GM19452 (cell line): ENCODE results near the gene ATP8A2.

ENCODE experiments used
- ATAC-seq: cut with Tn5 transposase; IDR thresholded peaks from one replicate; pipeline ENCODE4 v1.9.1; 2021; ENCODE audit not compliant: unreplicated experiment

The ATP8A2 gene

DNA sequence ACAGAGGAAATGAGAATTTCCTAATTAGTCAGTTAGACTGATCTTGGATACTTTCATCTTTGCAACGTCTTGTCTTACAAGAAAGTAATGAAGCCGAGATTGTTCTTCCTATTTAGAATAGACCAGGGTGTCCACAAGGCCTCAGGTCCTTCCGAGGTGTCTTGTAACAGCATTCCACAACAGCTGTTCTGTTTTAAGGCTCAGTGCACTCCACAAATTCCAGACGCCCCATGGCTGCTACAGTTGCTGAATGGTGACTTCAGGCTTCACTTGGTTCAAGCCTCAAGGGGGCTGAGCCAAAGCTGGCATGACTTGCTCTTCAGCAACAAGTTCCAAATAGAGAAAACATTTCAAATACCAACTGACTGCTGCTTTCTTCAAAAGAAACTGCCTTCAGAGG is 536.6 kb downstream of the ATP8A2 start:
- no peak for ATAC-seq

DNA sequence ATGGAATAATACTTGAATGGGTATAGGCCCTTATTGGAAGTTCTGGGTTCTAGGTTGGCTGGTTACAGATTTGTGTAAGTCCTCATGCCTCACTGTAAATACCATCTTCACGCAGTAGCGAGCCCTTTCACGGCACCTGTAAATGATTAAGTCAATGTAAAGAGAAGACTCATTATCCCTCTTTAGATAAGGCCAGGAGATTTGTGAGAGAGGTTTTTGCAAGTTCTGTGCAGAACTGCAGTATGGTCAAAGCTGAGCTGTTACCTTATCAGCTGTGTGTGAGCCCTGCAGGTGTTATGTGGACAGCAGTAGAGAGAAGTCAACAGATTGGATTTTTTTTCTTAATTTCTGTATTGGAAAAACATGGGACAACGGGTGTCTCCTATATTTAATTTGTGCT is 538.5 kb downstream of the ATP8A2 start:
- ATAC-seq: no peak

DNA sequence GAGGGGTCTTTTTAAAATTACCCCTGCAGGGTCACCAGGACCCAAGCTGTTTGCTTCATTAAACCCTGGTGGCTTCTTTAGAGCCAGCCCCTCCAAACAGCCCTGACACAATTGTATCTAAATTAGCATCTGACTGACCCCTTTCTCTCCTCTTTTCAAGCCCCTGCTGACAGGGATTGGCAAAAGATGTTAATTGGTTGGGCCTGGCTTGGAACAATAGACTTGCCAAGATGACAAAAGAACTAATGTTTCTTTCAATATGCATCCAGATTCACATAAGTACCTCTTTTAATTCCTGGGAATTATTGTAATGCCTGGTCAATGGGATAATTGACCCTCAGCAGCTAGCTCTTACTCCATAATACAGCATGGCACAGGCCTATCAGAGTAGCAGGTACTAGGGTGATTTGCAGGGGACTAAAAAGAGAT is 539.2 kb downstream of the ATP8A2 start:
- ATAC-seq: no peak

DNA sequence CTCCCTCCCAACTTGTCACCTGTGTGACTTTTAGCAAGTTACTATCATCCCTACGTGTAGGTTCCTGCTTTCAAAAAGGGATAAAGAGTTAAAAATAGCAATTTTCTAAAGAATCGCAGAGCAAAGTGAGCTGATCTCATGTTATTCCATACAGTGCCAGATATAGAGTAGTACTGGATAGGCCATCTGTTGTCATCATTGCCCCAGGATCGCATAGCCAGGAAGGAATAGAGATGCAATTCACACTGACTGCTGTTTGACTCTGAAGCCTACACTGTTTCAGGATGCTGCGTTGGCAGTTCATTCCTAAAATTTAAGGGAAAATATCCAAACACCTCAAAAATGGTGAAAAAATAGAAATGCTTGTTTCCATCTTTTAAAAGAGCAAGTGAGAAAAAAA is 541.2 kb downstream of the ATP8A2 start:
- no peak for ATAC-seq

DNA sequence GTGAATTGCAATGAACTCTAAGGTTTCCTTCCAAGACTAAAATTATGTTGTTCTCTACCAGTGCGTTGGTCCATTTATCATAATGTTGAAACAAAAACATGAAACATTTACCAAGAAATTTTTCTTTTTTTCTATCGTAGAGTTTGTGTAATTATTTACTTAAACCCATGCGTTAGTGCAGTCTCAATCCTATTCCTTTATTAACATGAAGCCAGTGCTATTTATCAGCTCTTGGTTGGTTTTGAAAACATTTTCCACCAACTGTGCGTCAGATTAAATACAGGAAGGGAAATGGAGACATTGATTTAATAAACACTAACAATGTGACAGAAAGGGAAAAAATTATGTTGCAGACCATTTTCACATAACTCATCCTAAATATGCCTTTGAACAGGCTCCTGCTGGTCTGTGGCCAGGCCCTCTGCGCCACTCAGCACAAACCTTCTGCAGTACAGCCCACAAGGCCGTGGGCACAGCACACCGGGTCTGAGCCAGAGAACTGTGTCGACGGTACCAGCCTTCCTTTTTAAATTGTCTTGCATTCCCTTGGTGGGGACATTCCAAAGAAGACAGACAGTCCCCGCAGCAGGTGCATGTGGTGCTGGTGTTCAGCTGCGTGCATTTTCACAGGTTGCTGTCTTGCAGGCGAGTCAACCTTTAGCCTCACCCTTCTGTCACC is 544.2 kb downstream of the ATP8A2 start:
- no peak for ATAC-seq

DNA sequence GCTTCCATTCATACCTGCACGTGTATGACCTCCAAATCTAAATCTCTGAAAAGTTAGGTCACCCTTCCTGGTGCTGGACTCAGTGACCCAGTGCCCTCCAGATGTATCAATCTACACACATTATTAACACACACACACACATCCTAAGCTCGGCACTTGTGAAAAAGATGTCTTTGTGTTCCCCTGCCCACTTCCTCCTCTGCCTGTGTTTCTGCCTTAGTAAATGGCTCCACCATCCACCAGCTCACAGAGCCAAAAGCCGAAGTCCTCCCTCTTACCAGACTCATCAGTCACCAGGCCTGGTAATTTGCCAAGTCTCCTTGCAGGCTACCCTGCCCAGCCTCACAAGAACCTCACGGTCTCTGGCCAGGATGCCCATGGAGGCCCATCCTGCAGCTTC is 548.5 kb downstream of the ATP8A2 start:
- ATAC-seq: no peak

DNA sequence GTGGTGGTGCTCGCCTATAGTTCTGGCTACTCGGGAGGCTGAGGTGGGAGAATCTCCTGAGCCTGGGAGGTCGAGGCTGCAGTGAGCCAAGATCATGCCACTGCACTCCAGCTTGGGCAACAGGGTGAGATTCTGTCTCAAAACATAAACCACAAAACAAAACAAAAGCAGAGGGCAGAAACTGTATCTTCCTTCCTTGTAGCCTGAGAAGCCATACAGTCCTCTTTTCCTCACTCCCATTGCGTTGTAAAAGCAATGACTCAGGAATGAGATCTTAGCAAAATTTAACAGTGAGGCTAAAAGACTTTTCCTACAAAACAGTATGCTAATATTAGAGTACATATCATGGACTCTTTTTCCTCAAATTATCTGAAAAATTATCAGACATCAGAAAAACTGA is 549.2 kb downstream of the ATP8A2 start:
- ATAC-seq: no peak

DNA sequence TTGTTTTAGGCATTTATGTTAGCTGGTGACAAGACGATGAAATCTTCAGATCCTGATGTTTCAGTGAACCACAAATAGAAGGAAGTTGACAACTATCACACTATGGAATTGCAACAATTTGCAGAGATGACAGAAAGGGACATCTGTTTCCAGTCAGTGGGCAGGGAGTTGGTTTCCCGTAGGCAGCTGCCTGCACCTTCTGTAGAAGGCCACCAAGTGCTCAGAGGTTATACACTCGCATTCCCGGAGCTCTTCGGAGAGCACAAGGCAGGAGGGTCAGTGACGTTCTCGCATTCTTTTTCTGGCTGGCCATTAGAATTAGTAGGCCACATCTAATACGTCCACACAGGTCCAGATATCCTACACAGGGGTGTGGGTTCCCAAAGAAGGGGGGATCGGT is 550.6 kb downstream of the ATP8A2 start:
- ATAC-seq: no peak

DNA sequence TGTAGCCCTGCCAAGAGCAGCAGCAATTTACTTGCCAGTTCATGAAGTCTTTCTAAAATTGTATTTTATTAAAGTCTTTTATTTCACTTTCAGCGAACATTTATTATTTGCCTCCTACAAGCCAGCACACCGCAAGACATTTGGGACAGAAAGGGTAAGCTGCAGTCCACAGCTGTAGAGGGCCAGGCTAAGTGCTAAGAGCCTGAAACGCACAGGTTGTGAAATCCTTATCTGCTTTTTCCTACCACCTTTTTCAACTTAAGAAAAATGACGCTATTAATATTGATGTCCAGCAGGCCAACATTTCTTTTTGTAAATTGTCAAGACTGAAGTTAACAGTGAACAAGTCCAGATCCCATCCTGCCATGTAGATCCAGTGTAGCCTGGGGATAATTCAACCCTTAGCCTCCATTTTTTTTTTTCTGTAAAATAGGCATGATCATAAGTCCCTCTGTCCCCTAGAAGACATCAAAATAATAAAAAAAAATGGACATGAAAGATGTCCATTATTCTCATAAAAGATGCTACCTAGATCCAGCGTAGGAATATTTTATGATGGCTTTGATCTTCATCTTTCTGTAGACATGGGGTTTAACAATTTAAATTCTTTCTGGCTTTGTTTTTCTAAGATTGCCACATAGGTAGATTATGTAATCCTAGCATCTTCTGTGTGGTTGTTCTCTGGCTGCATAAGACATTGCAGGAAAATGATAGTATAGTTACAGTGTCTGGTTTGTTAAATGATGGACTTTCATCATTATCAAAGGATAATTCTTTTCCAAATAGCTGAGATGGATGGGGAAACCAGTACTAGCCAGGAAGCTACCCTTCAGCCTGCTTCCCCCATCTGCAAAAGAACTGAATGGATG is 551.7 kb downstream of the ATP8A2 start:
- no peak for ATAC-seq

DNA sequence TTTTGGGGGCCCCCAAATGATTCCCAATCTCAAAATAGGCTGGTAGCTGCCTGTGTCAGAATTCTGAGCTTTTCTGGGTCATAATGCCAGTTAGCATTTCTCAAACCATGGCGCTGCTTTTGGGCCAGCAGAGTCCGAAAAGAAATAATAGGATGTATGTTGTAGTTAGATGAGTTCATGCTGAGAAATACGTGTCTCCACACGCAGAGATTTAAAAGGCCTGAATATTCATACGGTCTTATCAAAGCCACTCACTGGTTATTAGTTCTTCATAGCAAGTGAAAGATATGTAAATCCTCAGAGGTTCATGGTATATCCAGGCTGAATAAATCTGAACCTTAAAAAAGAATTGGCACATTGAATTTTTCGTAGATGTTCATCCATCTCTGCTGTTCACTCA is 555.6 kb downstream of the ATP8A2 start:
- no peak for ATAC-seq

DNA sequence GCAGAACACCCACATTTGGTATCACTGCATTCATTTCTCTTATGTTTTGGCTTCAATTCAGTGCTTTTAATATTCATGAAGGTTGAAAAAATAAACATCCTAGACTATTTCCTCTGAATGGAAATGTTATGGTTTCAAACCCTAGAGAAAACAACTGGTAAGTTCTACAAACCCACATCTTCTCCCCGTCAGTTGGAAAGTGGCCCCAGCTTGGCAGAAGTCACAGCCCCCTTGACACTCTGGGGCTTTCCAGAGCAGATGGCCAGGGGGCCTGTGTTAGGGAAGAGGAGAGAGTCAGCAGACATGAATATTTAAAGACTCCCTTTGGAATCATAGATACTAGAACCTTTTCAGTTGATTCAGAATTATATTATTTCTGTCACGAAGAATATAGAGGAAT is 556.2 kb downstream of the ATP8A2 start:
- no peak for ATAC-seq

DNA sequence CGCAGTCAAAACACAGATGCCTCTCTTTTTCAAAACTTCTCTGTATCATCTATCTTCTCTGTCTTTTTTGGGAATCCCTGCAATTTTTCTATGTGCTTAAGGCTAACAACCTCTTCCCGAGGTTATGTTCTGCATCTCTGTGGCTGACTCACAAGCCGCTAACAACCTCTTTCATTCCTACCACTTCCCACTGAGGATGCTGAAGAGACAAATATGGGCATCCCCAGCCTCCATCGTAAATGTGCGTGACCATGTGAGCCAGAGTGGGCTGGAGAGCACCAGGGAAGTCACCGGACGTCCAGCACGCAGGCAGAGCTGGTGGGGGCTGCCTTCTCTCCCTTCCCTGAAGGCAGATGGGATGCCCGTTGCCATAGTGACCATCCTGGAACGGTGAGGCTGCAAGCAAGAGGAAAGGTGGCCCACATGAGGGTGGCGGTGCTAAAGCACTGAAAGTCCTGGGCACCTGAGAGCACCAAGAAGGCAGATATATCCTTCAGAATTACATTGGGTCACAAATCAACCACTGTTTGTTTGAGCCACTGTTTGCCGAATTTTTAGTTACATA is 557.2 kb downstream of the ATP8A2 start:
- no peak for ATAC-seq

DNA sequence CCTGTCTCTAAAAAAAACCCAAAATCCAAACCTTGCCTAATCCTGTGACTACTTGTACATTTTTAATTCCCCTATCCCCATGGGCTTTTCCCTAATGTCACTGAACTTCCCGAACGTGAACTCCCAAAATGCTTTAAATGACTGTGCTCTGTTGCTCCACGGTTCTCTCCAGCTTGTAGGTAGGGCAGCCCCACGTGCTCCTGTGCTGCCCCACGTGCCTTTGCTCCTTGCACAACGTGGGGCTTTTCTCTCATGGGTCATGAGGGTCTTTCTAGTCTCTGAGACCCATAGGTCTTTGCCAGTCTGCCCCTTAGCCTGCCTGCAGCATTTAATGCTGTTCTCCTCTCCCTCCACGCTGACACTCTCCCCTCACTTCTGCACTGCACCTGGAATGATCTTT is 558.0 kb downstream of the ATP8A2 start:
- ATAC-seq: no peak

DNA sequence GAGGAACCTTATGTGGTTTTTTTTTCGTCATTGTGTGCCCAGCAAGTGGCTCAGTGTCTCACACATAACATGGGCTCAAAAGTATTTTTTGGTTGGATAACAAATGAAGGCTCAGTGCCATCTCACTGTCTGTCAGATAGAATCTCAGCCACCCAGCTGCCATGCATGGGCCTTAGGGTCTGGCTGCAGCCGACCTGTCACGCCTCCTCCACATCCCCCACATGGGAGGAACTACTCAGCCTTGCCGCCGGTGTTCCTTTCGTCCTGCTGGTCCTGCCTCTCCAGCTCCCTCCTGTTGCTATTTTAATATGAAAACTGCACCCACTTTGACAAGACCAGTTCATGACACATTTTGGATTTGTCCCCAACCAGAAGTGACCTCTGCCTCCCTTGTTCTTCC is 558.9 kb downstream of the ATP8A2 start:
- no peak for ATAC-seq

DNA sequence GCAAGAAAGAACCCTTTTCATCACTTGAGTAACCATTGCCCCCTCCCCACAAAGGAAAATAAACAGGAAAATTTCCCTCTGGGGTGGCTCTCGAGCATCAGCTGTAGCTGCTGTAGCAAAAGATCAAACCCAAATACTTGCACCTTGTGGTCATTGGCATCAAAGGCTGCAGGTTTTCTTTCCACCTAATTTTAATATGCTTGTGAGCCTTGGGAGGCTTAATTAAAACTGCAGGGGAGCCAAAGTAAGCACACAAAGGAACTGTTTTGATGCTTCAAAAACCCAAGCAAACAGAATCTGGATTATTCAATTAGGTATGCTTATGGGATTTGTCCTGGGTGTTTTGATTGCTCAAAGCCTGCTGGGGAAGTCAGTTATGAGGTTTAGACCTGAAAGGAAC is 560.6 kb downstream of the ATP8A2 start:
- no peak for ATAC-seq

DNA sequence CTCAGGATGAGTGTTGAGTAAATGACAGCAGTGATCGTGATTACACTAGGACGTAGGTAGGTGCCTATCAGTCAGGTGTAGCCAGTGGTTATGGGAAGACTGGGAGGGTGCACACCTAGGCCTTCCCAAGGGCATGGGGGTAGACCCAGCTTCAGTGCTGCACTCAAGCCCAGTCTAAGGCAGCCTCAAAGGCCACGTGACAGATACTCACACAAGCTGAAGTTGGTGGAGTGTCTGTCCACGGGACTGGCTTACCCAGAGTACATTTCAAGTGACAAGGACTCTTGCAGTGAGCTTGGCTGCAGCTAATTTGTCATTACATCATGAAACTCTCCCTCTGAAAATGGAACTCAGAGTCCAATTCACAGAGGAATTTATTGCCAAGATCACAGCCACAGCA is 561.7 kb downstream of the ATP8A2 start:
- ATAC-seq: no peak

DNA sequence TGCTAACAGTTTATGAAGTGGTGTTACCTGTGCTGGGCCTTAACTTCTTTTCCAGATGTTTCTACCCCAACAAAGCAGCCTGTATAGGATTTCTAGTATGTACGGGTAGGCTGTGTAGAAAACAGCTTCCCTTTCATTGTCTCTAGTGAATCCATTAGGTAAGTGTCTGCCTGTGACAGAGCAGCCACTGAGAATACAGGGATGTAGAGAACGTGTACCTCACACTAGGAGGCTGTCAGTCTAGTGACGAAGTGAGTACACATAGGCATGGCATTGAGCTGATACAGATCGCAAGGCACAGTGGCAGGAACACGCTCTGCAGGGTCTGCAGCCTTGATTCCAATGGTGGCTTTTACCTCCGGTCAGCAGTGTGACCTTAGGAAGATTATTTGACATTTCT is 562.4 kb downstream of the ATP8A2 start:
- no peak for ATAC-seq

DNA sequence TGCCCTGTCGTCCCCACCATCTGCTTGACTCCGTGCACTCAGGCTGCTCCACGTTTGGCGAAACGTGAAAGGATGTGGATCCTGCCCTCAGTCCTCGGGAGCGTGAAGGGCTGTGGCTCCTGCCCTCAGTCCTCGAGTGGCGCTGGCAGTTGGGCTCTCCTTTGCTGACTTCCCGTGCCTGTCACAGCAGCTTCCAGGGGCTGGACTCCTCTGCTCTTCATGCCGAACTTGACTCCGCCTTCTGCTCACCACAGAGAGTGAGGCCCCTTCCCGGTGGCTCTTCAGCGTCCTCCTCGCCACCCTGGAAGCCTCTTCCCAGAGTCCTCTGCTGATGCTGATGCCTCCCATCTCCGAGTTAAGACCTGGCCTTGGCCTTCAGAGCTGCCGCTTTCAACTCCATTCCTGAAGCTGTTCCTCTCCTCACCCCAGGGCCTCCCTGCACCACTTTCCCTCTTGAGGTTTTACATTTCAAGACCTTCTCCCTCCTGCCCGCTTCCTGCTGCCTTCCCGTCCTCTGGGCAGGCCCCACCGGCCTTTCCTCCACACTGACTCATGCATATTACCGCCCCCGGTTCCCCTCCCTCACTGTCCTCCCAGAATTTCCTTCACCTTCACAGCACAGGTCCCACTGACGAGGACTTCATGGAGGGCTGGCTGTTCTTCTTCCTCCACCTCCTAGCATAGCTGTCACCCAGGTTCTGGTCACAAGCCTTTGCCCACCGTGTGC is 568.4 kb downstream of the ATP8A2 start:
- no peak for ATAC-seq

DNA sequence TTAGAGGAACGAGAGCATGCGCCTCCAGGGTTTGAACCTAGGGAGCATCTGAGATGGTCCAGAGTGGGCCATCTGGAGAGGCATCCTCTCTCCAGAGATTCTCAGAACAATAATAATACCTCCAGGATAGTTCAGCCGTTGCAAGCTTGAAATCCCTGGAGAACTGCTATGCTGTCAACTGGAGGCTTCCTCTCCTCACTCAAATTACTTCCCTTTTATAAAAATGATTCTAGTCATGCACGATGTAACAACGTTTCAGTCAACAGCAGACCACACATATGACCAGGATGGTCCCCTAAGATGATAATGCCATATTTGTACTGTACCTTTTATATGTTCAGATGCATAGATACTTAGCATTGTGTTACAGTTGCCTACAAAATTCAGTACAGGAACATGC is 571.3 kb downstream of the ATP8A2 start:
- ATAC-seq: no peak

DNA sequence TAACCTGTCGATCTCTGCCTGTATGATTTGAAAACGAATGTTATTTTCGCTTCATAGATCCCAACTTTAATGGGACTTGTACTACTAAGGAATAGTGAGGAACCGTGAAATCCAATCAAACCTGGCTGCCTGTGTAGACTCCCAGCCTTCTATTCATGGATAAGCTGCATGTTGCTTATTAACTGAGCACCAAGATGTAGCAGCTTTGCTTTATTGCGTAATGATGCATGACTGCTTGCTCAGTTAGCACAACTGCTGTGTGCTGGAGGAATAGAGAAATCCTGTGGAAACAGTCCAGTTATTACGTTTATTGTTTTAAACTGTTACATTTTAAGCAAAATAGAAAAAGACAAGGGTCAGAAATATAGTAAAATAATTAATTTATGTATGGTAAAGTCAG is 571.9 kb downstream of the ATP8A2 start:
- no peak for ATAC-seq

DNA sequence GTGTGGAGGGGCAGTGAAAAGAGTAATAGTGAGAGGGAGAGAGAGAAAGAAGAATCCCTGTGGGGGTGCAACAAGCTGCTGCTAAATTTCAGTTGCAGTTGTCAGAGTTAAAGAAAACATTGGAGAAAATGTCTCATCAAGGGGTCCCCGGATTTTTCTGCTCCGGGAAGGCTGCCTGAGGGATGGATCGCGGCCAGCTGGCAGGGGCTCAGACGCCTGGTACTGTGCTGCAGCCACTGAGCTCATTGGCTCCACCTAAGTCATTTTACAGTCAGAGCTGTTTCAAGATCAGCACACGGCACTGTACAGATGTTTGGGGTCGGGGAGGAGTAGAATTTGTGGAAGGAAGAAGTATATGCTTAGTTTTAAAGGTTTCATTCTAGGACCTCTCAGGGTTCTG is 573.8 kb downstream of the ATP8A2 start:
- ATAC-seq: no peak

DNA sequence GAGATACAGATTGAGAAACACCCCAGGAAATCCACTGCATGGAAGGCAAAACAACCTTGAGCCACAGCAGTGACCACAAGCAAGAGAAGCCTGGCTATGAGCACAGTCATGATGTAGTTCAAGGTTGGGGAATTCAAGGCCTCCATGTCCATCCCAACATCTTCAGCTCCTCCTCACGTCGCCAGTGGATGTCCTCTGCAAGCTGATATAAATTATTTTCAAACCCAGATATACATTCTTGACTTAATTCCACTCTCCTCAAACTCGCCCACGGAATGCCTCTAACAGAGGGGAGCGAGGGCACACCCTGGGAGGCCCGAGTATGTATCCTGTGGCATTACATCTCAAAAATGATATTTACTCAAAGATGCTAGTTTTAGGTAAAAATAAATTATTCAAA is 574.5 kb downstream of the ATP8A2 start:
- ATAC-seq: no peak
